Choroid plexus epithelial cell (primary cell): ENCODE results near the gene SND1.
"Not testable (repeated sequence)": the region's sequence is repeated elsewhere in the genome, so short reads cannot be mapped to it uniquely, and the experiment has no call there.

ENCODE experiments used
- DNase-seq: peaks from one replicate; pipeline ENCODE4 v3.0.0-alpha.2; 2010; ENCODE audit warnings: low read depth
- H3K4me3 ChIP-seq: 2 replicates; pipeline ENCODE4 v1.5.1; 2011; ENCODE audit warnings: low read depth, mild to moderate bottlenecking, control low read depth, low read length, moderate library complexity
- CTCF ChIP-seq: conservative IDR thresholded peaks from 2 replicates; pipeline ENCODE4 v1.5.1; 2011; ENCODE audit warnings: low read depth, mild to moderate bottlenecking, control low read depth, inconsistent platforms, low read length, moderate library complexity

SND1 gene

GRCh38 chr7:127674361-127674760 lies 22.4 kb downstream of the SND1 start:
- no peak overlapping the region for H3K4me3 ChIP-seq

GRCh38 chr7:127674923-127675322 lies 22.9 kb downstream of the SND1 start:
- not testable (repeated sequence) for H3K4me3 ChIP-seq, DNase-seq

More at GRCh38 chr7:127674361-127674760, 22.4 kb downstream of the SND1 start:
- no peak for DNase-seq
- no peak for TF ChIP-seq CTCF

GRCh38 chr7:127675721-127676120 lies 23.7 kb downstream of the SND1 start:
- DNase-seq: no peak
- H3K4me3 ChIP-seq: no peak overlapping the region
- TF ChIP-seq CTCF: no peak

GRCh38 chr7:127677433-127678230 lies 25.6 kb downstream of the SND1 start:
- DNase-seq: no peak
- no peak for TF ChIP-seq CTCF
- no peak overlapping the region for H3K4me3 ChIP-seq

GRCh38 chr7:127678337-127678736 lies 26.3 kb downstream of the SND1 start:
- TF ChIP-seq CTCF: no peak
- no peak for DNase-seq
- H3K4me3 ChIP-seq: no peak overlapping the region

GRCh38 chr7:127678947-127679346 lies 27.0 kb downstream of the SND1 start:
- TF ChIP-seq CTCF: no peak
- peak; percentile 60 for DNase-seq
- H3K4me3 ChIP-seq: no peak overlapping the region

GRCh38 chr7:127680983-127681382 lies 29.0 kb downstream of the SND1 start:
- TF ChIP-seq CTCF: no peak
- no peak for DNase-seq
- no peak overlapping the region for H3K4me3 ChIP-seq
